HG02870 (cell line): Measurements from ENCODE around the gene UTS2.

ENCODE experiments used
- ATAC-seq: cut with Tn5 transposase; IDR thresholded peaks from one replicate; pipeline ENCODE4 v1.9.1; 2021; ENCODE audit warnings: mild to moderate bottlenecking, moderate library complexity; ENCODE audit not compliant: unreplicated experiment

UTS2 gene

GRCh38 chr1:7863756-7864328 is 11.0 kb upstream of the UTS2 start:
- no peak for ATAC-seq

- ATAC-seq: no peak
These were observed 9.6 kb upstream of the UTS2 start for GRCh38 chr1:7862211-7863060.

- ATAC-seq: no peak
These were observed 8.6 kb upstream of the UTS2 start for GRCh38 chr1:7861452-7861851.

- ATAC-seq: no peak
These were observed 7.3 kb upstream of the UTS2 start for GRCh38 chr1:7860130-7860529.

- no peak for ATAC-seq
These were observed 6.5 kb upstream of the UTS2 start for GRCh38 chr1:7859406-7859805.

GRCh38 chr1:7857985-7858384 is 5.1 kb upstream of the UTS2 start:
- no peak for ATAC-seq

- no peak for ATAC-seq
These were observed 4.1 kb upstream of the UTS2 start for GRCh38 chr1:7857000-7857399.

GRCh38 chr1:7856345-7856744 is 3.5 kb upstream of the UTS2 start:
- no peak for ATAC-seq

GRCh38 chr1:7853684-7854026 is 790 bp upstream of the UTS2 start:
- no peak for ATAC-seq

GRCh38 chr1:7850786-7851185 is 2.1 kb downstream of the UTS2 start:
- no peak for ATAC-seq

- no peak for ATAC-seq
These were observed 5.3 kb downstream of the UTS2 start for GRCh38 chr1:7847599-7847998.

GRCh38 chr1:7846656-7847055 is 6.2 kb downstream of the UTS2 start:
- ATAC-seq: no peak

GRCh38 chr1:7845761-7846160 is 7.1 kb downstream of the UTS2 start:
- ATAC-seq: no peak

- no peak for ATAC-seq
These were observed 10.3 kb downstream of the UTS2 start for GRCh38 chr1:7842517-7842916.

- no peak for ATAC-seq
These were observed 13.3 kb downstream of the UTS2 start for GRCh38 chr1:7839526-7839925.

- no peak for ATAC-seq
These were observed 14.2 kb downstream of the UTS2 start for GRCh38 chr1:7838714-7839113.

- no peak for ATAC-seq
These were observed 19.8 kb downstream of the UTS2 start for GRCh38 chr1:7833035-7833434.

- ATAC-seq: no peak
These were observed 21.4 kb downstream of the UTS2 start for GRCh38 chr1:7831458-7831857.

GRCh38 chr1:7827126-7827955 is 25.5 kb downstream of the UTS2 start:
- ATAC-seq: no peak

GRCh38 chr1:7826363-7826762 is 26.5 kb downstream of the UTS2 start:
- ATAC-seq: no peak

- ATAC-seq: no peak
These were observed 28.2 kb downstream of the UTS2 start for GRCh38 chr1:7824701-7825100.

- no peak for ATAC-seq
These were observed 31.6 kb downstream of the UTS2 start for GRCh38 chr1:7821282-7821681.
